T1000 (cell line): ENCODE measurements around the gene CABP1.

ENCODE experiments used
- DNase-seq: peaks from one replicate; lab custom pipeline; 2025; ENCODE audit warnings: mixed read lengths; lab: John Stamatoyannopoulos, UW

Gene CABP1

DNA sequence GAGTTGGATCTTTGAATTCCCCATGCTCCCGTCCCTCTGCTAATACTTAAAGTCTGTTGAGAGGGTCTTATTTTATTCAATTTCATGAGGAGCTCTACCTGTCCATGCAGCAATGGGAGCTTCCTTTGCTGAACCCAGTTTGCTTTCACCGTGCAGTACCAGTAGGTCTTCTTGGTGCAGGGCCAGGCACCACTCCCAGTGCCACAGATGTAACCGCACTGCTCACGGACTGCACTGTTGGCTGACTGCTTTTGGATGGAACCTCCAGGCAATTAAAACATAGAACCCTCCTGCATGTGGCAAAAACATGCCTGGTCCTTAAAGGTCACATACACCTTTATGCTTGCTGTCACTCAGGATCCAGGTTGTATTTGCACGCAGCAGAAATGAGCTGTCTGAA lies 9.3 kb upstream of the CABP1 start:
- no peak for DNase-seq

- no peak for DNase-seq
Measured at GRCh38 chr12:120640861-120641833, 721 bp downstream of the CABP1 start.

- DNase-seq, result no peak
Measured at GRCh38 chr12:120642121-120642520, 1.7 kb downstream of the CABP1 start.

- no peak for DNase-seq
Measured at GRCh38 chr12:120642826-120643225, 2.4 kb downstream of the CABP1 start.

DNA sequence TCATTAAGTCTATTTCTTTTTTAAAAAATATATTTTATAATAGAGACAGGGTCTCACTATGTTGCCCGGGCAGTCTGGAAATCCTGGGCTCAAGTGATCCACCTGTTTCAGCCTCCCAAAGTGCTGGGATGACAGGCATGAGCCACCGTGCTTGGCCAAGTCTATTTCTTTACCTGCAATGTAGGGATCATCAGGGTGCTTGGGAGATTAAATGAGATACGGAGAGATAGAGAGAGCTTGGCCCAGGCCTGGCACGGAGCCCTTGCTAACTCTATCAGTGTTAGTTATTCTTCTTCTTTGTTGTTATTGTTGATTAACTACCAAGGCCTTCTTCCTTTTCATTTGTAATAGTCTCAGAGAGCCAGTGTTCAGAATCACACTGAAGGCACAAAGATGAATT lies 3.1 kb downstream of the CABP1 start:
- DNase-seq, result no peak

GRCh38 chr12:120646044-120646443 lies 5.6 kb downstream of the CABP1 start:
- DNase-seq, result no peak

DNA sequence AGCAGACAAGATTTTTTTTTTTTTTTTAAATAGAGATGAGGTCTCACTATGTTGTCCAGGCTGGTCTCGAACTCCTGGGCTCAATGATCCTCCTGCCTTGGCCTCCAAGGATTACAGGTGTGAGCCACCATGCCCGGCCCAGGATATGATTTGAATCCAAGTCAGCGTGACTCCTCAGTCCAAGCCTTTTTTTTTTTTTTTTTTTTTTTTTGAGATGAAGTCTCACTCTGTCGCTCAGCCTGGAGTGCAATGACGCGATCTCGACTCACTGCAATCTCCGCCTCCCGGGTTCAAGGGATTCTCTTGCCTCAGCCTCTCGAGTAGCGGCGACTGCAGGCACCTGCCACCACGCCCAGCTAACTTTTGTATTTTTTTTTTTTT lies 6.9 kb downstream of the CABP1 start:
- no peak for DNase-seq

DNA sequence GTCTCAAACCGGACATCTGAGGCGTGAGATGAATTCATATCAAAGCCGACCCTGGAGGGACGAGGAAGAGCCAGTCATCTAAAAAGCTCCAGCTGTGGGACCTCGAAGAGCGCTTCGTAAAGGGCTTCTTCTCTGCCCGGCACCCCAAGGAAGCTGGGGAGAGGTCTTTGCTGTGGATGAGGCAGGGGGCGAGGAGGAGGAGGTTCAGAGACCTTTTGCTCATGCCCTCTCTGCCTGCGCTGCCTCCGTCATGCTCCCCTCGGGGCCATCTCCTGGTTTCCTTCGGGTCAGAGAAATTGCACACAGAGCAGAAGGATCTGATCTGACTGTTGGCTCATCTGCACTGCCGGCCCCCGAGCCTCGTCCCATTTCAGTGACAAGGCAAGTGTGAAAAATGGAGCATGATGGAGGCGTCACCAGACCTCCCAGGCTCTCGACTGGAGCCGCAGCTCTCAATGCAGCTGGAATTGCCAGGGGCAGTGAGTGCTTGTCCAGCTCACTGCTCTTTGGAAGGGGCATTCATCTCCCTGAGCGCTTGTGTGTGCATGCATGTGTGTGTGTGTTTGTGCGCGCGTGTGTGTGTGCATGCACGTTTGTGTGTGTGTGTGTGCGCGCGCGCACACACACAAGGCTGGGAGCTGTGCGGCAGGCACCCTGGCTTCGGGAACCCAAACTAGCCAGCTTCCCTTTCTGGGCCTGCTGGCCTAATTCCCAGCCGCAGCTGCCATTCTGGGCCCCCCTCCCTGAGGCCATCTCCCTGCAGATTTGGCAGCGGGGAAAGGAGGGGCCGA lies 9.2 kb downstream of the CABP1 start:
- no peak for DNase-seq

DNA sequence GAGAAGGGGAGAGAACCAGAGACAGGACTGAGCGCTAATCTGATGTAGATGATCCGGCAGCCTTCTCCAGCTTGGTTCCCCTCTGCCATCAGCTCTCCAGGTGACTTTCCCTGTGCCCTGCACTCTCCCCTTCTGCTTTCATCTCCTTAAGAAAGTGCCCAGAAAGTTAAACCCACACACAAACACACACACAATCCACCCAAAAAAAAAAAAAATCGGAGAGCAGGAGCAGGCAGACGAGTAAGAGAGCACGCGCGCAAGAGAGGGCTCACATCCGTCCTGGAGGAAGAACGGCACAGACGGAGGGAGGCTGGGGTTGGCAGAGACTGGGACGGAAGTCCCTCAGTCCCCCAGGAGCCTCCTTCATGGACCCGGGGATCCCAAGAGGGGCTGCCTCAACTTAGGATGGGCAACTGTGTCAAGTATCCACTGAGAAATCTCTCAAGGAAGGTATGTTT lies 9.8 kb downstream of the CABP1 start:
- no peak for DNase-seq

- no peak for DNase-seq
Measured at GRCh38 chr12:120651821-120652220, 11.4 kb downstream of the CABP1 start.

DNA sequence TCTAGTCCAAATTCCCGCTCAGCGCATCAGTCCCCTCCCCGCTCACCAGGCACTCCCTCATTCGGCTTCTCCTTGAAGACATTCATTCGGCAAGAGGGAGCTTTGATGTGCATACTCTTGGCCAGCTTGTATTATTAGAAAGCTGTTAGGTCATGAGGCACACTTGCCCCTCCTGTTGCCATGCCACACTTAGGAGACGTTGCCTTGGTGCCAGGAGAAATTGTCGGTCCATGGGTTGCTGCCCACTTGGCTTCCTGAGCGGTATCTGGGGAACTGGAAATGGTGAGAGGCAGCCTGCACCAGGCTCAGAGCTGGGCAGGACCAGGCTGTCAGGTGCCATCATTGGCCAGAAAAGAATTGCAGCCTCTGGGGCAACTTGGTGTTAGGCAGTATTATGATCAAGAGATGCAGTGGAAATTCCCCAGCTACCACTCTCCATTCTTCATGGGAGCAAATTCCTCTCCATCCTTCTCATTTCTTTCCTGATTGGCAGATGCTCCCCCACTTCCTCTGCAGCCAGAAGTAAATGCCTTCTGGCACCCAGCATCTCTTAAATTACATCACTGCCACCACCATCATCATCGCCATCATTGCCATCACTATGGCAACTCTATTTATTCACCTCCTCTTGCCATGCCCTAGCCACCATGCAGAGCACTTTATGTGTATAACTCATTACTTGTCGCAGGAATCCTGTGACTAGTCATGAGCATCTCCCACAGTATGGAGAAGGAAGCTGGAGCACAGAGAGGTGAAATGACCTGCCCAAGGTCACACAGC lies 12.4 kb downstream of the CABP1 start:
- no peak for DNase-seq

DNA sequence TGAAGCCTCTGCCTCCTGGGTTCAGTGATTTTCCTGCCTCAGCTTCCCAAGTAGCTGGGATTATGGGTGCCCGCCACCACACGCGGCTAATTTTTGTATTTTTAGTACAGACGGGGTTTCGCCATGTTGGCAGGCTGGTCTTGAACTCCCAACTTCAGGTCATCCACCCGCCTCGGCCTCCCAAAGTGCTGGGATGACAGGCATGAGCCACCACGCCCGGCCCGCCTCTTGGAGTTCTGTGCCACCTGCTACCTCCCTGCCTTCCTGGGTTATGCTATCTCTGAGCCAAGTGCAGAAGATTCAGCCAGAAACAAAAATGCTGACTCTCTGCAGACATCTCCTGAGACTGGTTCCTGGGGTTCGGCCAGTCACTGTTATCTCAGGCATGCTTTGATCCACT lies 13.2 kb downstream of the CABP1 start:
- no peak for DNase-seq

GRCh38 chr12:120654656-120655055 lies 14.2 kb downstream of the CABP1 start:
- no peak for DNase-seq

DNA sequence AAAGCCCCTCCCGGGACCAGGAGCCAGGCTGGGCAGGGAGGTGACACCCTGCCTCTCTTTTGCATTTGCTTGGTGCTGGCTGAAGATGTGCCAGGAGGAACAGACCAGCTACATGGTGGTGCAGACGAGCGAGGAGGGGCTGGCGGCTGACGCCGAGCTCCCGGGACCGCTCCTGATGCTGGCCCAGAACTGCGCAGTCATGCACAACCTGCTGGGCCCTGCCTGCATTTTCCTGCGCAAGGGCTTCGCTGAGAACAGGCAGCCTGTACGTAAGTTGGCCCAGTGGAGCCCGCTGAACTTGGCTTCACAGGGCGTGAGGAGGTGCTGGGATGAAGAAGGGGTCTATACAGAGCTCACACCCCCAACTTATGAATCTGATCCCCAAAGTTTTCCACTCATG lies 15.6 kb downstream of the CABP1 start:
- no peak for DNase-seq

DNA sequence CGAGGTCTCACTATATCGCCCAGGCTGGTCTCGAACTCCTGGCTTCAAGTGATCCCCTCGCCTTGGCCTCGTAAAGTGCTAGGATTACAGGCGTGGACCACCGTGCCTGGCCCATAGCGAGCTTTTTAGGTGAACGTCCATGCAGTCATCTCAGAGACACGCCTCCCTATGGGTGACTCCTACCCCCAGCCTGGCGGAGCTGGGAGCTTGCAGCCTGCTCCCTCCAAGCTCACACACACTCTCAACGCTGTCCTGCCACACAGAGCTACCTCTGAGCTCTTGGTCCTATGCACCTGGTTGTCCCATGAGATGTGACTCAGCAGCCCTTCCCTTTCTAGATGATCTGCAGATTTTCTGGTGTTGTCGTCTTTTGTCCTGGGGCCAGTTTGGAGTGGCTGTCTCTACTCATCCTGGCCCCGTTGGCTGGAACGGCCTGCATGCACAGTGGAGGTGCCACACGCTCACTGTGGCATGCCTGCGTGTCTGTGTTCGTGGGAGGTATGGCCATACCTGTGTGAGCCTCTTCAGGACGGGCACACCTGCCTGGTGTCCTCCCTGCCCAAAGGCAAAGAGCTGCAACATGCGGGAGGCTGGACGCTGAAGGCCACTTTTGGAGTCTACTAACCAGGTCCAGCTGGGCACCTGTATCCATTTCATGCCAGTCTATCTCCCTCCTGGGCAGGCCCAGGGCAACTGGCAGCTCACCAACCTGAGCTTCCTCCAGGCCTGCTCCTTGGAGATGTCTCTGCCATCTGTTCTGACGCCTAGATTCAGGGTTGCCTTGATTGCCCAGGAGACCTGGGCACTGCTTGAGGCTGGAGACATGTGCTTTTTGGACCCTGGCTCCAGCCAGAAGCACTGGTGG lies 18.1 kb downstream of the CABP1 start:
- no peak for DNase-seq

DNA sequence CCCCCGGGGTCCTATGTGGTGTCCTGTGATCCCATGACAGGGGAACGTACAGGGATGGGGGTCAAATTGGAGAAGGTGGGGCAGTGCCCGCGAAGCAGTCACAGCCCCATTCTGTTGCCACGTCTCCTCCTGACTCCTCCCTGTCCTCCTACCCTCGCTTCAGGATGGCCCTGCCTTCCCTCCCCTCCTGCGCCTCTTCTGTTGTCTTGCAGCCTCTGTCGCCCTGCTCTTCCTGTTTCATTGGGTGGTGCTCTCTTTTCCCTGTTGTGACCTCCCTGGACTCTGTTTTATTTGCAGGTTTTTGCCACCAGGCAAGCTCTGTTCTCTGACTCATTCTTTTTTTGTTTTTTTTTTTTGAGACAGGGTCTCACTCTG lies 18.7 kb downstream of the CABP1 start:
- no peak for DNase-seq

GRCh38 chr12:120661432-120661831 lies 21.0 kb downstream of the CABP1 start:
- no peak for DNase-seq

- no peak for DNase-seq
Measured at GRCh38 chr12:120662879-120663278, 22.5 kb downstream of the CABP1 start.

- DNase-seq, result no peak
Measured at GRCh38 chr12:120663741-120664140, 23.3 kb downstream of the CABP1 start.

DNA sequence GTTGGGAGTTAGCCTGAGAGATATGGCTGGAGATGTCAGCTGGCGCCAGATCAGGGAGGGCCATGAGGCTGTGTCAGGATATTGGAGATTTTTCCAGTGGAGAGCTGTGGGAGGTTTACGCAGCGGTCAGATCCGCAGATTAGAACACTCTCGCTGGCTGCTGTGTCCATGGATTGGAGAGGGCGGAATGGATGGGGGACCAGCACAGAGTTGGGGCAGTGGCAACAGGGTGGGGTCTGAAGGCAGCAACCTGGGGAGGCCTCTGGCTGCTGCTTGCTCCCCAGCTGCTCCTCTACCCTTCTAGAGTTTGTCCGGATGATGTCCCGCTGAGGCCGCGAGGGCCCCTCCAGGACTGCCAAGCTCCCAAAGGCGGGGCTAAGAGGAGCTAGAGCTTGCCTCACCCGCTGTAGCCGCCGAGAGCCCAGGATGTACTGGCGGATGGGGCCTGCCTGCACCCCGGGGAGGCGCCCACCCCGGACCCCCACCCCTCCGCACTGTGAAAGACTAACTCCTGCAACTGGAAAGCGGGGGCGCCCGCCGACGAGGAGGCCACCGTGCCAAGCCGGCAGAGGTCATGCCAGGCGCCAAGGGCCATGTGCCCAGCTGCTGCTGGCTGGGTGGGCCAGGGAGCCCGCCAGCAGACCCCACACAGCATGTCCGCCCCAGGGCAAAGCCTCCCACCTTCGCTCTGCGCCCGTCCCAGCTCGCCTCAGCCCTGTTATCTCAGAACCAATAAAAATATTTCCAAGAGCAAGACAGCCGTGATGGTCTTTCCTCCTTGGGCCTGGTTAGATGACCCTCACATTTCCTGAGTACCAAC lies 26.4 kb downstream of the CABP1 start:
- DNase-seq, result no peak
